SU-DHL-6 (cell line): ENCODE data around the gene PEX3.

Source experiments
- H2AFZ ChIP-seq: fragments of 200-600 bp; sonication (generic); 2 replicates; pipeline ENCODE4 v1.6.1; 2014; ENCODE audit warnings: low read depth, mild to moderate bottlenecking, moderate library complexity, mixed read lengths, antibody characterized with exemption, low read length; ENCODE audit not compliant: severe bottlenecking
- H3F3A ChIP-seq: fragments of 200-600 bp; shearing (Covaris generic); 2 replicates; pipeline ENCODE4 v1.6.0; 2016; ENCODE audit warnings: antibody characterized with exemption, mild to moderate bottlenecking; ENCODE audit not compliant: insufficient read depth
- H3K27ac ChIP-seq: fragments of 200-600 bp; sonication (generic); 2 replicates; pipeline ENCODE4 v1.5.1; 2016; ENCODE audit warnings: low read depth, mild to moderate bottlenecking, low read length, moderate library complexity, mixed read lengths
- H3K27me3 ChIP-seq: fragments of 200-600 bp; sonication (generic), shearing (Covaris generic); 2 replicates; pipeline ENCODE4 v1.6.0; 2014; ENCODE audit warnings: mild to moderate bottlenecking, low read length
- H3K36me3 ChIP-seq: fragments of 200-600 bp; sonication (generic); 2 replicates; pipeline ENCODE4 v1.6.1; 2014; ENCODE audit warnings: mild to moderate bottlenecking, low read length, mixed read lengths
- H3K4me2 ChIP-seq: fragments of 300-600, 200-600 bp; shearing (Covaris generic), sonication (generic); 2 replicates; pipeline ENCODE4 v1.6.0; 2014; ENCODE audit warnings: low read length, low read depth, mild to moderate bottlenecking; ENCODE audit not compliant: poor library complexity, severe bottlenecking
- H3K4me3 ChIP-seq: fragments of 200-600 bp; sonication (generic); 2 replicates; pipeline ENCODE4 v1.5.1; 2014; ENCODE audit warnings: antibody characterized with exemption, low read length, mild to moderate bottlenecking, mixed read lengths; ENCODE audit not compliant: insufficient read depth, poor library complexity, severe bottlenecking
- H3K79me2 ChIP-seq: fragments of 200-600 bp; sonication (generic); 2 replicates; pipeline ENCODE4 v1.6.1; 2014; ENCODE audit warnings: mild to moderate bottlenecking, low read length, moderate library complexity; ENCODE audit not compliant: insufficient read depth
- H3K9ac ChIP-seq: fragments of 200-600 bp; sonication (generic); 2 replicates; pipeline ENCODE4 v1.7.0; 2014; ENCODE audit warnings: mild to moderate bottlenecking, low read length
- H3K9me2 ChIP-seq: fragments of 200-600 bp; sonication (generic); replicated peaks from 2 replicates; pipeline ENCODE4 v1.6.1; 2014; ENCODE audit warnings: low read length; ENCODE audit not compliant: insufficient read depth
- H3K9me3 ChIP-seq: fragments of 200-600 bp; sonication (generic); 2 replicates; pipeline ENCODE4 v1.6.1; 2014; ENCODE audit warnings: low read length, mixed read lengths; ENCODE audit not compliant: insufficient read depth
- H4K20me1 ChIP-seq: fragments of 200-600 bp; sonication (generic); 2 replicates; pipeline ENCODE4 v1.6.1; 2014; ENCODE audit warnings: low read depth, mild to moderate bottlenecking, antibody characterized with exemption, low read length, moderate library complexity, mixed read lengths
- EZH2phosphoT487 ChIP-seq: fragments of 200-600 bp; sonication (generic), shearing (Covaris generic); conservative IDR thresholded peaks from 2 replicates; pipeline ENCODE4 v1.6.1; 2018; ENCODE audit warnings: mild to moderate bottlenecking, antibody characterized with exemption, low read length, moderate library complexity, mixed read lengths
- TF ChIP-seq, protein P1 (sequence below): fragments of 200-600 bp; sonication (generic); IDR thresholded peaks from one replicate; pipeline ENCODE4 v1.5.1; 2017; ENCODE audit warnings: antibody characterized with exemption, mild to moderate bottlenecking, low read length, moderate library complexity; ENCODE audit not compliant: insufficient read depth, poor library complexity, severe bottlenecking

Gene PEX3

DNA sequence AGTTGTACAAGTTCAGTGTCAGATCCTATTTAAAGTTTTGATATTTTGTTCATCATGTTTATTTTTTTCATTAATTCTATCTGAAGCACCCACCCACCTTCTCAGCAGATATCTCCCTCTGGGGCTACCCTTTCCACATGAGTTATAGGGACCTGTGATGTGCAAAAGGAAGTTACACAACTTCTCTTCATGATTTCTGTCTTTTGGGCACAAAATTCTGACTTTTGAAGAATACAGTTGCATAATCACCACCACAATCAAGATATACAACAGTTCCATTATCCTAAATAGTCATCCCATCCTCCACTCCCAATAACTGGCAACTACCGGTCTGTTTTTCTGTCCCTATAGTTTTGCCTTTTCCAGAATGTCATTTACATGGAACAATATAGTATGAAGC, 74.8 kb downstream of the PEX3 start:
- Histone ChIP-seq H4K20me1 (no peaks in the 10 kb centered on the region), H3F3A (no peaks in the 10 kb centered on the region), H2AFZ (no peak overlapping the region), H3K4me3 (no peak overlapping the region), H3K27ac (no peak overlapping the region), H3K9ac (no peak overlapping the region), H3K79me2 (no peaks in the 10 kb centered on the region), H3K36me3 (no peaks in the 10 kb centered on the region), H3K9me2 (no peaks in the 10 kb centered on the region), H3K27me3 (no peaks in the 10 kb centered on the region), H3K9me3 (no peaks in the 10 kb centered on the region), H3K4me2 (no peak overlapping the region)
- TF ChIP-seq, protein P1, sequence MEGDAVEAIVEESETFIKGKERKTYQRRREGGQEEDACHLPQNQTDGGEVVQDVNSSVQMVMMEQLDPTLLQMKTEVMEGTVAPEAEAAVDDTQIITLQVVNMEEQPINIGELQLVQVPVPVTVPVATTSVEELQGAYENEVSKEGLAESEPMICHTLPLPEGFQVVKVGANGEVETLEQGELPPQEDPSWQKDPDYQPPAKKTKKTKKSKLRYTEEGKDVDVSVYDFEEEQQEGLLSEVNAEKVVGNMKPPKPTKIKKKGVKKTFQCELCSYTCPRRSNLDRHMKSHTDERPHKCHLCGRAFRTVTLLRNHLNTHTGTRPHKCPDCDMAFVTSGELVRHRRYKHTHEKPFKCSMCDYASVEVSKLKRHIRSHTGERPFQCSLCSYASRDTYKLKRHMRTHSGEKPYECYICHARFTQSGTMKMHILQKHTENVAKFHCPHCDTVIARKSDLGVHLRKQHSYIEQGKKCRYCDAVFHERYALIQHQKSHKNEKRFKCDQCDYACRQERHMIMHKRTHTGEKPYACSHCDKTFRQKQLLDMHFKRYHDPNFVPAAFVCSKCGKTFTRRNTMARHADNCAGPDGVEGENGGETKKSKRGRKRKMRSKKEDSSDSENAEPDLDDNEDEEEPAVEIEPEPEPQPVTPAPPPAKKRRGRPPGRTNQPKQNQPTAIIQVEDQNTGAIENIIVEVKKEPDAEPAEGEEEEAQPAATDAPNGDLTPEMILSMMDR, result no peak
- no peak for TF ChIP-seq EZH2phosphoT487

DNA sequence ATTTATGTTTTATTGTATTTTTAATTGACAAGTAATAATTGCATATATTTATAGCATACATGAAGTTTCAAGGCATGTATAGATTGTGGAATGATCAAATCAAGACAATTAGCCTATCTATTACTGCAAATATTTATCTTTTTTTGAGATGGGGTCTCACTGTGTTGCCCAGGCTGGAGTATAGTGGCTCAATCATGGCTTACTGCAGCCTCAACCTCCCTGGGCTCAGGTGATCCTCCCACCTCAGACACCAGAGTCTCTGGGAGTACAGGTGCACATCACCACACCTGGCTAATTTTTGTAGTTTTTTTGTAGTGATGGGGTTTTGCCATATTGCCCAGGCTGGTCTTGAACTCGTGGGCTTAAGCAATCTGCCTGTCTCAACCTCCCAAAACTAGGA, 77.1 kb downstream of the PEX3 start:
- Histone ChIP-seq H2AFZ (peak overlapping the region; percentile 73), H4K20me1 (no peaks in the 10 kb centered on the region)
- TF ChIP-seq, protein P1, result no peak
- no peak for TF ChIP-seq EZH2phosphoT487

DNA sequence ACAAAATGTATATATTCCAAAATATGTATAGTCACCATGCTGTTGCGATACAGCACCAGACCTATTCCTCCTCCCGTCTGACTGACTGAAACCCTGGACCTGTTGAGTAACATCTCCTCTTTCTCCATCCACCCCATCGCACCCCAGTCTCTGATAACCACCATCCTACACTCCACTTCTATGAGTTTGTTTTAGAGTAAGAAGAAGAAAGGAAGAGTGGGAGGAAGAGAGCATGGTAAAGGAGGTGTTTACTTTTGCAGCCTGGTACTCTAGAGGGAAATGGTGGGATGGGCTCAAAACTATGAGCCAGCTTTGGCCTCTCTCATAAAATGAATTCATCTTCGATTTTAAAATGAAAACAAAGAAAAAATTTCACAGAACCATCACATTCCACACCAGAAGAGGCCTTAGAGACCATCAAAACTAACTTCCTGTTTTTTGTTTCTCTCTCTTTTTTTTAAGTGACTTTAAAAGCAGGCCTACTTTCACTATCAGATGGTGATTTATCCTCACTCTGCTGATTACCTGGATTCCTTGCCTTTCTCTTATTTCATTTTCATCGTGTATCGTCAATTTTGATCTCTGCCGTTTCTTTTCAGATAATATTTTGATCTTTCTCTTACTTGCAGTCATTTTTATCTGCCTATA, 77.7 kb downstream of the PEX3 start:
- no peak overlapping the region for H3K4me3 ChIP-seq
- H3F3A ChIP-seq, result no peaks in the 10 kb centered on the region
- no peaks in the 10 kb centered on the region for H3K79me2 ChIP-seq
- H3K27ac ChIP-seq, result no peak overlapping the region
- no peaks in the 10 kb centered on the region for H3K9me2 ChIP-seq
- TF ChIP-seq, protein P1, result no peak
- no peak for TF ChIP-seq EZH2phosphoT487
- H4K20me1 ChIP-seq, result no peaks in the 10 kb centered on the region
- no peak overlapping the region for H3K4me2 ChIP-seq
- no peaks in the 10 kb centered on the region for H3K27me3 ChIP-seq
- no peaks in the 10 kb centered on the region for H3K9me3 ChIP-seq
- no peaks in the 10 kb centered on the region for H3K36me3 ChIP-seq
- H3K9ac ChIP-seq, result no peak overlapping the region
- H2AFZ ChIP-seq, result peak overlapping the region; percentile 73

More for the DNA sequence above, 77.1 kb downstream of the PEX3 start:
- H3K4me3 ChIP-seq, result no peak overlapping the region
- H3K27me3 ChIP-seq, result no peaks in the 10 kb centered on the region
- H3K9ac ChIP-seq, result no peak overlapping the region
- H3K79me2 ChIP-seq, result no peaks in the 10 kb centered on the region
- no peak overlapping the region for H3K4me2 ChIP-seq
- H3F3A ChIP-seq, result no peaks in the 10 kb centered on the region
- no peaks in the 10 kb centered on the region for H3K9me2 ChIP-seq
- no peaks in the 10 kb centered on the region for H3K36me3 ChIP-seq
- no peak overlapping the region for H3K27ac ChIP-seq
- no peaks in the 10 kb centered on the region for H3K9me3 ChIP-seq
